Activated CD8-positive, alpha-beta T cell treated with anti-CD3 and anti-CD28 coated beads for 36 hours (primary cell): ENCODE measurements around the gene KAT2B. TPM values are rescaled to one million over a fixed set of nuclear protein-coding genes. Genes with fewer than 3 reads are reported as not detected.

Source experiments
- ATAC-seq: fragments of 200-7000 bp; cut with Tn5 transposase; one replicate; pipeline ENCODE4 v1.10.0; 2021; ENCODE audit warnings: mild to moderate bottlenecking, moderate library complexity
- CTCF ChIA-PET: fragments of 350-600 bp; sonication (Branson Sonifier 250); formaldehyde crosslinking; loops from one replicate; lab custom pipeline; 2021; ENCODE audit warnings: antibody characterized with exemption; lab: Charles Lee
- POLR2A ChIA-PET: fragments of 350-600 bp; sonication (Branson Sonifier 250); formaldehyde crosslinking; loops from one replicate; lab custom pipeline; 2021; ENCODE audit warnings: antibody characterized with exemption; lab: Charles Lee
- DNase-seq: peaks from one replicate; pipeline ENCODE4 v3.0.0-alpha.2; 2020
- H3K27ac Mint-ChIP-seq: one replicate; pipeline ENCODE4 v1.8.0; 2021; ENCODE audit warnings: mild to moderate bottlenecking, mixed read lengths
- H3K27me3 Mint-ChIP-seq: one replicate; pipeline ENCODE4 v1.8.0; 2021; ENCODE audit warnings: mixed read lengths
- H3K36me3 Mint-ChIP-seq: one replicate; pipeline ENCODE4 v1.8.0; 2021; ENCODE audit warnings: low read depth, mixed read lengths
- H3K4me1 Mint-ChIP-seq: one replicate; pipeline ENCODE4 v1.8.0; 2021; ENCODE audit warnings: low read depth, mixed read lengths
- H3K4me3 Mint-ChIP-seq: one replicate; pipeline ENCODE4 v1.8.0; 2021; ENCODE audit warnings: mild to moderate bottlenecking, moderate library complexity, mixed read lengths
- H3K9me3 Mint-ChIP-seq: one replicate; pipeline ENCODE4 v1.8.0; 2021; ENCODE audit warnings: mixed read lengths
- CTCF ChIP-seq: fragments of 200-600 bp; IDR thresholded peaks from one replicate; pipeline ENCODE4 v1.8.0; 2022; ENCODE audit warnings: antibody characterized with exemption, mild to moderate bottlenecking
- intact Hi-C: fragments of 100-400 bp; cut with micrococcal nuclease; formaldehyde crosslinking; loops from one replicate; pipeline ENCODE4 v1.10.0; 2022
- total RNA-seq, 2 experiments: library from RNA; stranded (reverse); gene quantifications; one replicate each; pipeline ENCODE4 v1.2.3, GENCODE V29; 2021

Gene KAT2B
- total RNA-seq, 2 experiments from 2014 or later = 18.6 to 28.8 TPM

GRCh38 chr3:20141851-20142250 is 101.6 kb downstream of the KAT2B start:
- CTCF ChIA-PET = no interaction called here
- ATAC-seq = no peak
- DNase-seq = no peak
- intact Hi-C loops = no loop called here
- no peak overlapping the region for H3K4me3 Mint-ChIP-seq
- no peak overlapping the region for H3K27ac Mint-ChIP-seq
- H3K27me3 Mint-ChIP-seq = no peaks in the 10 kb centered on the region
- H3K9me3 Mint-ChIP-seq = no peaks in the 10 kb centered on the region
- H3K4me1 Mint-ChIP-seq = no peaks in the 10 kb centered on the region
- TF ChIP-seq CTCF = no peak
- POLR2A ChIA-PET = no interaction called here
- peaks cover 30% of the 10 kb centered on the region for H3K36me3 Mint-ChIP-seq

DNA sequence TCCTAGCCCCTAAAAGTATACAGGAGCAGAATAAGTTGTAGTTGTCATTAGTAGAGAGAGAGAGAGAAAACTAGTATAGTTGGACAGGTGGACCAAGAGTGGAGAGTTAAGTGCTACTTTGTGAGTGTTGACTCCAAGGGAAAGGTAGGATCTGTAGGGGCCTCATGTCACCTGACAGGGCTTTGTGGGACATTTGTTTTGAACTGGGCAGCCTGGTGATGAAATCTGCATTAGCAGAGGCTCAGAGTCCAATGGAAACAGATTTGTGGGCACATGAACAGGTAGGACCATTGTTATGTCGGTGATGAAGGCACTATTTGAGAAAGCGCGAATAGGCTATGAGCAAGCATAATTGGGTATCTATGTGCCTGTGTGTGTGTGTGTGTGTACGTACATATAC is 102.3 kb downstream of the KAT2B start:
- TF ChIP-seq CTCF = no peak
- no peak for DNase-seq
- H3K4me1 Mint-ChIP-seq = no peaks in the 10 kb centered on the region
- intact Hi-C loops = no loop called here
- H3K9me3 Mint-ChIP-seq = no peaks in the 10 kb centered on the region
- ChIA-PET POLR2A (interaction anchor here (0.5 kb wide), 1 partner anchor 190 kb away, joined by 3 read pairs; no protein-coding TSS in a partner anchor), CTCF (no interaction called here)
- no peak overlapping the region for H3K4me3 Mint-ChIP-seq
- H3K27ac Mint-ChIP-seq = no peak overlapping the region
- H3K36me3 Mint-ChIP-seq = peaks cover 30% of the 10 kb centered on the region
- no peak for ATAC-seq
- H3K27me3 Mint-ChIP-seq = no peaks in the 10 kb centered on the region

DNA sequence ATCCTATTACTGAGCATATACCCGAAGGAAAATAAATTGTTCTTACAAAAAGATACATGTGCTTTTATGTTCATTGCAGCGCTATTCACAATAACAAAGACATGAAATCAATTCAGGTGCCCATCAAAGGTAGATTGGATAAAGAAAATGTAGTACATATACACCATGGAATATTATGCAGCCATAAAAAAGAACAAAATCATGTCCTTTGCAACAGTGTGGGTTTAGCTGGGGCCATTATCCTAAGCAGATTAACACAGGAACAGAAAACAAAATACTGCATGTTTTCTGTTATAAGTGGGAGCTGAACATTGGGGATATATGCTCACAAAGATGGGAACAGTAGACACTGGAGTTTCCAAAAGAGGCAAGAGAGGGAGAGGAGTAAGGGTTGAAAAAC is 103.3 kb downstream of the KAT2B start:
- no peaks in the 10 kb centered on the region for H3K4me1 Mint-ChIP-seq
- intact Hi-C loops = no loop called here
- no peak for TF ChIP-seq CTCF
- ATAC-seq (no peak), DNase-seq (no peak)
- POLR2A ChIA-PET = no interaction called here
- peaks cover 34% of the 10 kb centered on the region for H3K36me3 Mint-ChIP-seq
- H3K4me3 Mint-ChIP-seq = no peak overlapping the region
- no peaks in the 10 kb centered on the region for H3K27me3 Mint-ChIP-seq
- H3K9me3 Mint-ChIP-seq = no peaks in the 10 kb centered on the region
- H3K27ac Mint-ChIP-seq = no peak overlapping the region
- CTCF ChIA-PET = no interaction called here

DNA sequence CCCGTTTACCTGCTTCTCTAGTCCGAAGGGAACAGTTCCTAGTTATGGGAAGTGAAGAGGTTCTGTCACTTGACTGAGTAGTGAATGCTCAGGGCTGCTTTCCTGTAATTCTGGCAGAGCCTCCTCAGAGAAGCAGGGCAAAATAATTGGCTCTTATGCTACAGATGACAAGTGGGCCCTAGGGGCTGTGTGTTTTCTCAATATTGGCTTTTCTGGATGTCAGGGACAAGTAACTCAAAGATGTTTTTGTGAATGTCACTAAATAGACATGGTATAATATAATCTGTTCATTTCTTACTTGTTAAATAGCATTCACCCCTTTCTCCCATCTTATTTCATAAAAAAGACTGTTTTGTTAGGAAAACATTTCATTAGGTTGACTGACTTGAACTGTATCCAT is 105.6 kb downstream of the KAT2B start:
- TF ChIP-seq CTCF = no peak
- ChIA-PET CTCF (interaction anchor here (0.9 kb wide), 1 partner anchor 13 kb away, joined by 3 read pairs; no protein-coding TSS in a partner anchor), POLR2A (no interaction called here)
- no peak for DNase-seq
- H3K4me1 Mint-ChIP-seq = no peaks in the 10 kb centered on the region
- no peaks in the 10 kb centered on the region for H3K9me3 Mint-ChIP-seq
- intact Hi-C loops = no loop called here
- ATAC-seq = no peak
- no peaks in the 10 kb centered on the region for H3K27me3 Mint-ChIP-seq
- H3K4me3 Mint-ChIP-seq = no peak overlapping the region
- no peak overlapping the region for H3K27ac Mint-ChIP-seq
- peaks cover 42% of the 10 kb centered on the region for H3K36me3 Mint-ChIP-seq

DNA sequence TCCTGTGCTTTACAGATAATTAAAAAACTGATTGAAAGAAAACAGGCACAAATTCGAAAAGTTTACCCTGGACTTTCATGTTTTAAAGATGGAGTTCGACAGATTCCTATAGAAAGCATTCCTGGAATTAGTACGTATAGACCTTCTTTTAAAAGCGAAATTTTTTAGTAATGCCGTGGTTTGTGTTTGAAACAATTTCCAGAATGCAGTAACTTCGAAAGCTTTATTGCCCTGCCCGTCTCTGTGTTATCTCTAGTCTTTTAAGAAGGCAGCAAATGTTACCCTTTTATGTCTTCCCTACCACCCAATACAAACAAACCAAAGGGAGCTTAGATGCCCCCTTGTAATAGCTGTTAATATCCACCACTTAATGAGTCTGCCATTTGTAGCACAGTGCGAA is 106.1 kb downstream of the KAT2B start:
- H3K9me3 Mint-ChIP-seq = no peaks in the 10 kb centered on the region
- TF ChIP-seq CTCF = no peak
- ChIA-PET POLR2A (interaction anchor here (0.7 kb wide), 1 partner anchor 35 kb away, joined by 3 read pairs; no protein-coding TSS in a partner anchor), CTCF (interaction anchor here (1.3 kb wide), 1 partner anchor 15 kb away, joined by 4 read pairs; no protein-coding TSS in a partner anchor)
- DNase-seq = no peak
- peaks cover 40% of the 10 kb centered on the region for H3K36me3 Mint-ChIP-seq
- no peak for ATAC-seq
- H3K27me3 Mint-ChIP-seq = no peaks in the 10 kb centered on the region
- intact Hi-C loops = no loop called here
- H3K4me1 Mint-ChIP-seq = no peaks in the 10 kb centered on the region
- no peak overlapping the region for H3K4me3 Mint-ChIP-seq
- no peak overlapping the region for H3K27ac Mint-ChIP-seq
